Esophagus muscularis mucosa (tissue), 3 donors: ENCODE results near the gene ACP6.

Experiments used
- CTCF ChIP-seq, 3 experiments: fragments of 200-600 bp in 2 of 3; fragments of 450-650 bp in 1 of 3; sonication (generic) in 2 of 3; IDR thresholded peaks; one replicate each; pipeline ENCODE4 v1.5.1; 2017 to 2019; ENCODE audit warnings: antibody characterized with exemption in 3 of 3, mild to moderate bottlenecking in 2 of 3, moderate library complexity in 1 of 3
- POLR2A ChIP-seq: fragments of 450-650 bp; IDR thresholded peaks from one replicate; pipeline ENCODE4 v1.6.1; 2017; ENCODE audit warnings: antibody characterized with exemption, moderate library complexity, mild to moderate bottlenecking, low read depth

- TF ChIP-seq CTCF (IDR thresholded peaks at IDR 0.05) (no peak), POLR2A (no peak)
These were observed 46.3 kb downstream of the ACP6 start for GRCh38 chr1:147624011-147624410.
